Cardiac fibroblast (primary cell): Measurements from ENCODE around the gene EIF5A.
A peak's percentile ranks its signal among the peaks of the same experiment; 100 is the strongest.

Source experiments
- DNase-seq, 2 donors: peaks; one replicate each; pipeline versions ENCODE4 v3.0.0 to v3.0.0-alpha.2; 2010; ENCODE audit warnings: low read depth in 2 of 2
- H3K4me3 ChIP-seq, 2 donors: replicated peaks in 1 of 2; 1 replicate in 1 of 2; 2 replicates in 1 of 2; pipeline ENCODE4 v1.5.1; 2011; ENCODE audit warnings: low read depth in 2 of 2, low read length in 2 of 2, mild to moderate bottlenecking in 2 of 2, moderate library complexity in 1 of 2
- TF ChIP-seq, protein P1 (sequence below): IDR thresholded peaks from one replicate; pipeline ENCODE4 v1.5.1; 2011; ENCODE audit warnings: low read depth, mild to moderate bottlenecking, low read length, inconsistent platforms

EIF5A gene

DNA sequence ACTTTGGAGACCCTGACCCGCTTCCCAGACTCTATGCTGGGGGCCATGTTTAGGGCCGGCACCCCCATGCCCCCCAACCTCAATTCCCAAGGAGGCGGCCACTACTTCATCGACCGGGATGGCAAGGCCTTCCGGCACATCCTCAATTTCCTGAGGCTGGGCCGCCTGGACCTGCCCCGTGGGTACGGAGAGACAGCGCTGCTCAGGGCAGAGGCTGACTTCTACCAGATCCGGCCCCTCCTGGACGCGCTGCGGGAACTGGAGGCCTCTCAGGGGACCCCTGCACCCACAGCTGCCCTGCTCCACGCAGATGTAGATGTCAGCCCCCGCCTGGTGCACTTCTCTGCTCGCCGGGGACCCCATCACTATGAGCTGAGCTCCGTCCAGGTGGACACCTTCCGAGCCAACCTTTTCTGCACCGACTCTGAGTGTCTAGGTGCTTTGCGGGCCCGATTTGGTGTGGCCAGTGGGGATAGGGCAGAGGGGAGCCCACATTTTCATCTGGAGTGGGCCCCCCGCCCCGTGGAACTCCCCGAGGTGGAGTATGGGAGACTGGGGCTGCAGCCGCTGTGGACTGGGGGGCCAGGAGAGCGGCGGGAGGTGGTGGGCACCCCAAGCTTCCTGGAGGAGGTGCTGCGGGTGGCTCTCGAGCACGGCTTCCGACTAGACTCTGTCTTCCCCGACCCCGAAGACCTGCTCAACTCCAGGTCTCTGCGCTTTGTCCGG, 45.6 kb downstream of the EIF5A start:
- DNase-seq: no peak
- peak overlapping the region; percentile 88 to 94 for H3K4me3 ChIP-seq
- TF ChIP-seq, protein P1, sequence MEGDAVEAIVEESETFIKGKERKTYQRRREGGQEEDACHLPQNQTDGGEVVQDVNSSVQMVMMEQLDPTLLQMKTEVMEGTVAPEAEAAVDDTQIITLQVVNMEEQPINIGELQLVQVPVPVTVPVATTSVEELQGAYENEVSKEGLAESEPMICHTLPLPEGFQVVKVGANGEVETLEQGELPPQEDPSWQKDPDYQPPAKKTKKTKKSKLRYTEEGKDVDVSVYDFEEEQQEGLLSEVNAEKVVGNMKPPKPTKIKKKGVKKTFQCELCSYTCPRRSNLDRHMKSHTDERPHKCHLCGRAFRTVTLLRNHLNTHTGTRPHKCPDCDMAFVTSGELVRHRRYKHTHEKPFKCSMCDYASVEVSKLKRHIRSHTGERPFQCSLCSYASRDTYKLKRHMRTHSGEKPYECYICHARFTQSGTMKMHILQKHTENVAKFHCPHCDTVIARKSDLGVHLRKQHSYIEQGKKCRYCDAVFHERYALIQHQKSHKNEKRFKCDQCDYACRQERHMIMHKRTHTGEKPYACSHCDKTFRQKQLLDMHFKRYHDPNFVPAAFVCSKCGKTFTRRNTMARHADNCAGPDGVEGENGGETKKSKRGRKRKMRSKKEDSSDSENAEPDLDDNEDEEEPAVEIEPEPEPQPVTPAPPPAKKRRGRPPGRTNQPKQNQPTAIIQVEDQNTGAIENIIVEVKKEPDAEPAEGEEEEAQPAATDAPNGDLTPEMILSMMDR: no peak

DNA sequence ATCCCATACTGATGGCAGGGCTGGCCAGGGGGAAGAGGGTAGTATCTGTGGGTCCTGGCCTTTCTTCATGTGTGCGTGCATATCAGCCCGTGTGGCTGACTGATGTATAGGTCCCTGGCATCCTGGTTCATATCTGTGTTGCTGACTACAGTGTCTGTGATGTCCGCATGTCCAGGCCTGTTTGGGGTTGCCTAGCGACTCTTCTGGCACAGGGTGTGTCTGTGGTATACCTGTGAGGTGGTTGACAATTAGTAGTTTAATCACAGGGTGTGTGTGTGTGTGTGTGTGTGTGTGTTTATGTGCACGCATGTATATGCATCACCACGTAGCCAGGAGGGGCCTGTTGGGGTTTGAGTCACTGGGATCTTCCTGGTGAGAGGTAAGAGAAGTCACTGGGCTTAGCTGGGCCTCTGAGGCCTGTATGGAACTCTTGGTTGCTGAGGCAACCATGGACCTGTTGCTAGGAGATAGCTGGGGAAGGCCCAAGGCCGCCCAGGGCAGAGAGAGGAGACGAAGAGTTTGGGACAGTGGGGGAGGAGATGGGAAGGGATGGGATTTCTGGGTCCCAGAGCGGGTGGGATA, 46.9 kb downstream of the EIF5A start:
- TF ChIP-seq, protein P1: no peak
- peak; percentile 46 to 71 for DNase-seq
- peak overlapping the region in 1 of 2 donors; percentile 94 for H3K4me3 ChIP-seq

- TF ChIP-seq, protein P1: no peak
- peak within 1 kb of the TSS in 1 of 2 donors; percentile 94 for H3K4me3 ChIP-seq
- DNase-seq: peak in 1 of 2 donors; percentile 44
Measured at GRCh38 chr17:7355053-7355452, 47.6 kb downstream of the EIF5A start, which contains the start of gene TMEM95. Gene TMEM95 (plus strand): TSS chr17:7355156. CDS start chr17:7355205, 49 bp downstream.

- H3K4me3 ChIP-seq: no peak overlapping the region
- TF ChIP-seq, protein P1: no peak
Measured at GRCh38 chr17:7355573-7355972, 48.1 kb downstream of the EIF5A start.

GRCh38 chr17:7356072-7356549, 48.7 kb downstream of the EIF5A start:
- peak; percentile 73 to 78 for DNase-seq
- H3K4me3 ChIP-seq: no peak overlapping the region
- TF ChIP-seq, protein P1: peak; percentile 85

More at GRCh38 chr17:7355573-7355972, 48.1 kb downstream of the EIF5A start:
- no peak for DNase-seq

- H3K4me3 ChIP-seq: no peak overlapping the region
- DNase-seq: no peak
- TF ChIP-seq, protein P1: no peak
Measured at GRCh38 chr17:7356756-7357155, 49.3 kb downstream of the EIF5A start.
